Measurements from ENCODE around the gene SLC25A1. TPM values are rescaled to one million over a fixed set of nuclear protein-coding genes. Genes with fewer than 3 reads are reported as not detected.

SLC25A1 gene
- polyA plus RNA-seq, 2 of the 4 experiments (the other 2 are of a cell fraction) = 11.4 to 60.1 TPM

- no peak for TF ChIP-seq RFX5 (IDR thresholded peaks at IDR 0.05)
- TF ChIP-seq REST (IDR thresholded peaks at IDR 0.05) = no peak
- TF ChIP-seq NFE2L2 (conservative IDR thresholded peaks at IDR 0.05; ENCODE audit: low read length) = no peak
Observed at GRCh38 chr22:19137384-19138216, 40.9 kb downstream of the SLC25A1 start (continued).

- 84% methylated on average over 10 of the region's 10 CpGs for WGBS (ENCODE audit: missing lambda C conversion rate)
- Histone ChIP-seq H3K4me1 (no peaks in the 10 kb centered on the region), H3K4me3 (no peak overlapping the region), H3K9me3 (no peaks in the 10 kb centered on the region), H3K4me2 (no peak overlapping the region), H3K27ac (no peak overlapping the region)
- CTCF ChIA-PET = no interaction called here
- DNase-seq (ENCODE audit: low read depth in 1 of 2, low spot score in 1 of 2) (no peak), ATAC-seq (no peak), FAIRE-seq (no peak)
- TF ChIP-seq PHF8 (IDR thresholded peaks at IDR 0.05; ENCODE audit: borderline replicate concordance, low read depth) = no peak
- no peak for TF ChIP-seq CTCF (IDR thresholded peaks at IDR 0.05)
- TF ChIP-seq FOSL2 (IDR thresholded peaks at IDR 0.05) = no peak
- TF ChIP-seq FOSL2 (CRISPR knock-in tag; IDR thresholded peaks at IDR 0.05) = no peak
- TF ChIP-seq CBX8 (IDR thresholded peaks at IDR 0.05) = no peak
- no peak for TF ChIP-seq JUN (IDR thresholded peaks at IDR 0.05)
- TF ChIP-seq TP53 (CRISPR knock-in tag; IDR thresholded peaks at IDR 0.05) = no peak
- TF ChIP-seq ZNF302 (CRISPR knock-in tag; IDR thresholded peaks at IDR 0.05) = no peak
- TF ChIP-seq HOXA7 (CRISPR knock-in tag; IDR thresholded peaks at IDR 0.05) = no peak
- no peak for TF ChIP-seq POLR2AphosphoS2 (conservative IDR thresholded peaks at IDR 0.05; ENCODE audit: low read length)
- TF ChIP-seq CHD4 (IDR thresholded peaks at IDR 0.05; ENCODE audit: borderline replicate concordance) = no peak
- no peak for TF ChIP-seq FOXS1 (CRISPR knock-in tag; IDR thresholded peaks at IDR 0.05)
- POLR2A ChIA-PET = no interaction called here
Observed at GRCh38 chr22:19136915-19137314, 41.6 kb downstream of the SLC25A1 start.

- Histone ChIP-seq H3K4me2 (no peak overlapping the region), H3K9me3 (no peaks in the 10 kb centered on the region), H3K4me3 (no peak overlapping the region), H3K4me1 (no peaks in the 10 kb centered on the region), H3K27ac (no peak overlapping the region)
- no peak for DNase-seq (ENCODE audit: low read depth in 1 of 2, low spot score in 1 of 2)
- no peak for ATAC-seq
- ChIA-PET POLR2A (no interaction called here), CTCF (interaction anchor here (2.0 kb wide), 1 partner anchor 10 kb away, joined by 15 read pairs; the partner anchor contains the start of gene ESS2)
- WGBS (ENCODE audit: missing lambda C conversion rate) = 90% methylated on average over 18 of the region's 18 CpGs
- TF ChIP-seq POLR2AphosphoS2 (conservative IDR thresholded peaks at IDR 0.05; ENCODE audit: low read length) = no peak
- TF ChIP-seq NFE2L2 (conservative IDR thresholded peaks at IDR 0.05; ENCODE audit: low read length) = no peak
- no peak for FAIRE-seq
Observed at GRCh38 chr22:19134874-19135273, 43.7 kb downstream of the SLC25A1 start.

Measured in A549 (cell line).